Nephron progenitor cell (in vitro differentiated cells): ENCODE measurements around the gene GNG7.
A peak's percentile ranks its signal among the peaks of the same experiment; 100 is the strongest.
"Not testable (repeated sequence)": the region's sequence is repeated elsewhere in the genome, so short reads cannot be mapped to it uniquely, and the experiment has no call there.

Experiments
- DNase-seq: peaks from one replicate; pipeline ENCODE4 v3.0.0; 2021
- H3K27ac Mint-ChIP-seq: 2 replicates; pipeline ENCODE4 v1.8.0; 2021; ENCODE audit warnings: mild to moderate bottlenecking, moderate library complexity, mixed read lengths
- H3K27me3 Mint-ChIP-seq: 2 replicates; pipeline ENCODE4 v1.8.0; 2021; ENCODE audit warnings: mild to moderate bottlenecking, low read depth, mixed read lengths; ENCODE audit not compliant: poor library complexity
- H3K36me3 Mint-ChIP-seq: 2 replicates; pipeline ENCODE4 v1.8.0; 2021; ENCODE audit warnings: low read depth, mixed read lengths
- H3K4me1 Mint-ChIP-seq: 2 replicates; pipeline ENCODE4 v1.8.0; 2021; ENCODE audit warnings: mixed read lengths
- H3K4me3 Mint-ChIP-seq: 2 replicates; pipeline ENCODE4 v1.8.0; 2021; ENCODE audit warnings: mild to moderate bottlenecking, moderate library complexity, mixed read lengths
- H3K9me3 Mint-ChIP-seq: 2 replicates; pipeline ENCODE4 v1.8.0; 2021; ENCODE audit warnings: mild to moderate bottlenecking, moderate library complexity, mixed read lengths
- CTCF ChIP-seq: fragments of 200-600 bp; sonication (generic); IDR thresholded peaks from 2 replicates; pipeline ENCODE4 v1.5.0; 2021; ENCODE audit warnings: antibody characterized with exemption

Gene GNG7

DNA sequence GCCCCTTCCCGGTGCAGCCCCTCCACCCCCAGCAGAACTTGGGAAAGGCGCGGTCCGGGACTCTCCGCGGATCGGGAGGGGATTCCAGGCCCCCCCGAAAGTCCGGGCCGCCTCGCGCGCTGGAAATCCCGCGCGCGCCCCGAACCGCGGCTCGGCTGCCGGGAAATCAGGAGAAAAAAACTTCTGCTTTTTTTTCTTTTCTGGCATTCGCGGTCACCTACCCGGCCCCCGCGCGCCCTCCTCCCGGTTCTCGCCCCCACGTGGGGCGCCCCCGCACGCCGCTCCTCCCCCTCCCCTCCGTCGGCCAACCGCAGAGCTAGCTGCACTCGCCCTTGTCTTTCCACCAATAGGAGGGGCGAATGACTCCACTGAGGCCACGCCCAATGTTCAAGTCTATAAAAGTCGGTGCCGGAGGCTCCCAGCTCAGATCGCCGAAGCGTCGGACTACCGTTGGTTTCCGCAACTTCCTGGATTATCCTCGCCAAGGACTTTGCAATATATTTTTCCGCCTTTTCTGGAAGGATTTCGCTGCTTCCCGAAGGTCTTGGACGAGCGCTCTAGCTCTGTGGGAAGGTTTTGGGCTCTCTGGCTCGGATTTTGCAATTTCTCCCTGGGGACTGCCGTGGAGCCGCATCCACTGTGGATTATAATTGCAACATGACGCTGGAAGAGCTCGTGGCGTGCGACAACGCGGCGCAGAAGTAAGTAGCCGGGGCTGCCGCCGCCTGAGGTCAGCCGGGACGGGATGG is 226.6 kb downstream of the GNG7 start, which contains the start of gene GADD45B:
TSS of gene GADD45B (plus strand) at position 426 of the 749 bp plus-strand sequence. CDS start at position 658, 232 bp downstream.
- Mint-ChIP-seq H3K4me1 (peaks cover 35% of the 10 kb centered on the region), H3K9me3 (no peaks in the 10 kb centered on the region), H3K27me3 (peaks cover 52% of the 10 kb centered on the region), H3K27ac (peak within 1 kb of the TSS; percentile 92), H3K4me3 (peak within 1 kb of the TSS; percentile 96), H3K36me3 (no peaks in the 10 kb centered on the region)
- TF ChIP-seq CTCF, result no peak
- peak; percentile 98 for DNase-seq

GRCh38 chr19:2475018-2475701 is 227.3 kb downstream of the GNG7 start:
- Mint-ChIP-seq H3K27ac (no peak overlapping the region), H3K4me3 (peak overlapping the region; percentile 52)

DNA sequence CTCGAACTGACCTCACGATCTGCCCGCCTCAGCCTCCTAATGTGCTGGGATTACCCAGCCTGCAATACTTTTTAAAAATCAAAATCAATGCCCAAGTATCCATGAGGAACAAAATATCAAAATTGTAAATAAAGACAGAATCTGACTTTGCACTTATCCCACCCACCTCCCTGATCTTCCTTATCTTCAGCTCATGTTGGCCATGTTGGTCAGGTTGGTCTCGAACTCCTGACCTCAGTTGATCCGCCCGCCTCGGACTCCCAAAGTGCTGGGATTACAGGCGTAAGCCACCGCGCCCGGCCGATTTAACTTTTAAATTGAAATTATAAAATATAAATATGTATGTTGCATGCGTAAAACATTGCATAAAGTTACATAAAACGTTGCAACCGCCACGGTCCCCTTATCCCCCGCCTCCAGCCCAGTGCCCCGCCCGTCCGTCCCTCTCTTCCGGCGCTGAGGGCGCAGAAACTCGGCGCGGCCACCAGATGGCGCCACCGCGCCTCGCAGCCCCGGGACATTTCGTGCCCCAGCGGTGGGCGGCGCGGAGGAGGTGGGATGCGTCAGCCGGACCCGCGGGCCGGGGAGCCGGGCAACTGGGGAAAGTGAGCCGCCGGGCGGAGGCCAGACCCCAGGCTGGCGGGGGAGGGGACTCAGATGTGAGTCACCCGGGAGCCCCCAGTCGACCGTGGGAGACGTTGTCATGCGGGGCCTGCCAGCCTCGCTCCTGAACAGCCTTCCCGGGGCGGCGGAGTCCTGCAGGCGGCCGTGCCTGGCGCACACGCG is 228.1 kb downstream of the GNG7 start:
- peaks cover 35% of the 10 kb centered on the region for H3K4me1 Mint-ChIP-seq
- no peaks in the 10 kb centered on the region for H3K36me3 Mint-ChIP-seq
- no peak overlapping the region for H3K27ac Mint-ChIP-seq
- peaks cover 39% of the 10 kb centered on the region for H3K27me3 Mint-ChIP-seq
- no peaks in the 10 kb centered on the region for H3K9me3 Mint-ChIP-seq
- peak overlapping the region; percentile 52 for H3K4me3 Mint-ChIP-seq
- DNase-seq, result peak; percentile 93
- TF ChIP-seq CTCF, result peak; percentile 98

More at GRCh38 chr19:2475018-2475701, 227.3 kb downstream of the GNG7 start:
- TF ChIP-seq CTCF, result no peak
- no peaks in the 10 kb centered on the region for H3K9me3 Mint-ChIP-seq
- H3K27me3 Mint-ChIP-seq, result peaks cover 46% of the 10 kb centered on the region
- H3K4me1 Mint-ChIP-seq, result peaks cover 35% of the 10 kb centered on the region
- H3K36me3 Mint-ChIP-seq, result no peaks in the 10 kb centered on the region
- peak; percentile 54 for DNase-seq

GRCh38 chr19:2469915-2470200 is 232.6 kb downstream of the GNG7 start:
- not testable (repeated sequence) for H3K27me3 Mint-ChIP-seq, H3K27ac Mint-ChIP-seq, H3K36me3 Mint-ChIP-seq, DNase-seq, H3K9me3 Mint-ChIP-seq
- H3K4me1 Mint-ChIP-seq, result peaks cover 16% of the 10 kb centered on the region
- H3K4me3 Mint-ChIP-seq, result peak overlapping the region; percentile 40

DNA sequence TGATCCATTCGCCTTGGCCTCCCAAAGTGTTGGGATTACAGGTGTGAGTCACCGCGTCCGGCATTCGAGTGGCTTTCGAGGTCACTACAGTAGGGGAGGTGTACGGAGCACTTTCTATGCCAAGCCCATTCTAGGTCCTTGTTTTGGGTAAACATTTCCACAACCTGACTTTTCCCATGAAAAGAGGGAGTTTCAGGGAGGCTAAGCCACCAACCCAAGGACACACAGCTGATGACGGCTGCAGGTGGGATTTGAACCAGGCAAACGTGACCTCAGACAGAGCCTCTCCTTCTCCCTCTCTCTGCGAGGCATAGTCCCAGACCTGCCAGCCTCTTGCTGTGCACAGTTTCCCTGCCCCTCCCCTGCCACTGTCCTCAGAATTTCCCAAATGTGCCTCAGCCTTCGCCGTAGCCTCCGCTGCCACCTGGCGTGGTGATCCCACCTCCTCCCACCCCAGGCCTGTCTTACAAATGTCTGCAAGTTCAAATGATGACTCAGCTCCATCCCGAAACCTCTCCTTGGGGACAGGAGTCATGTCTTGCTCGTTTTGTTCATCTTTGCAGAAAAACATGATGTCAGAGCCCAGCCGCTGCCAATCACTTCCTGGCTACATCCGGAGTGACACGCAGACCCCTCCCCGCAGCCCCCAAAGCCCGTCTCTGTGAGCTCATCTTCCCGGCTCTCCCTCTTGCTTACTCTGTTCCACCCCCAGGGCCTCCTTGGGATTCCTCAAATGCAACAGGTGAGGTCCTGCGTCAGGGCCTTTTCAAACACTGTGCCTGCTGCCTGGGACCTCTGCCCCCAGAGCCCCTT is 233.2 kb downstream of the GNG7 start:
- no peak for TF ChIP-seq CTCF
- peaks cover 9% of the 10 kb centered on the region for H3K27me3 Mint-ChIP-seq
- H3K27ac Mint-ChIP-seq, result no peak overlapping the region

More for the DNA sequence above, 233.2 kb downstream of the GNG7 start:
- Mint-ChIP-seq H3K9me3 (no peaks in the 10 kb centered on the region), H3K36me3 (no peaks in the 10 kb centered on the region), H3K4me1 (peaks cover 16% of the 10 kb centered on the region), H3K4me3 (peak overlapping the region; percentile 40)
- DNase-seq, result no peak
